Neural progenitor cell (in vitro differentiated cells): Measurements from ENCODE around the gene PPID. TPM values are rescaled to one million over a fixed set of nuclear protein-coding genes. Genes with fewer than 3 reads are reported as not detected.

ENCODE experiments used
- DNase-seq: peaks from one replicate; pipeline ENCODE4 v3.0.0-alpha.2; 2016; ENCODE audit warnings: low spot score
- H2AFZ ChIP-seq: fragments of 200-600 bp; sonication (generic); replicated peaks from 2 replicates; pipeline ENCODE4 v1.6.1; 2016; ENCODE audit warnings: antibody characterized with exemption
- H3F3A ChIP-seq: fragments of 200-600 bp; sonication (generic); 2 replicates; pipeline ENCODE4 v1.6.1; 2016; ENCODE audit warnings: antibody characterized with exemption, low read depth
- H3K27ac ChIP-seq: fragments of 200-600 bp; sonication (generic); 2 replicates; pipeline ENCODE4 v1.5.1; 2016; ENCODE audit warnings: mild to moderate bottlenecking
- H3K27me3 ChIP-seq: fragments of 200-600 bp; sonication (generic); 2 replicates; pipeline ENCODE4 v1.6.1; 2016; ENCODE audit warnings: mild to moderate bottlenecking, moderate library complexity
- H3K36me3 ChIP-seq: fragments of 200-600 bp; sonication (generic); 2 replicates; pipeline ENCODE4 v1.5.1; 2016
- H3K4me1 ChIP-seq: fragments of 200-600 bp; sonication (generic); 2 replicates; pipeline ENCODE4 v1.6.1; 2016; ENCODE audit warnings: mixed run types
- H3K4me2 ChIP-seq: fragments of 200-600 bp; sonication (generic); 2 replicates; pipeline ENCODE4 v1.6.1; 2016
- H3K4me3 ChIP-seq: fragments of 200-600 bp; sonication (generic); 2 replicates; pipeline ENCODE4 v1.5.1; 2016
- H3K79me2 ChIP-seq: fragments of 200-600 bp; sonication (generic); 2 replicates; pipeline ENCODE4 v1.6.1; 2016; ENCODE audit warnings: low read depth
- H3K9ac ChIP-seq: fragments of 200-600 bp; sonication (generic); 2 replicates; pipeline ENCODE4 v1.6.1; 2016
- H3K9me3 ChIP-seq: fragments of 200-600 bp; sonication (generic); 2 replicates; pipeline ENCODE4 v1.5.1; 2016; ENCODE audit warnings: low read depth
- H4K20me1 ChIP-seq: fragments of 200-600 bp; sonication (generic); 2 replicates; pipeline ENCODE4 v1.6.1; 2016; ENCODE audit warnings: low read depth
- H3K27ac Mint-ChIP-seq: 3 replicates; pipeline ENCODE4 v1.8.0; 2021; ENCODE audit warnings: mixed read lengths
- H3K27me3 Mint-ChIP-seq: 2 replicates; pipeline ENCODE4 v1.8.0; 2022; ENCODE audit warnings: low read depth, mild to moderate bottlenecking, inconsistent platforms, moderate library complexity, mixed read lengths; ENCODE audit not compliant: insufficient read depth
- H3K36me3 Mint-ChIP-seq: 3 replicates; pipeline ENCODE4 v1.8.0; 2021; ENCODE audit warnings: mixed read lengths
- H3K4me1 Mint-ChIP-seq: 3 replicates; pipeline ENCODE4 v1.8.0; 2021; ENCODE audit warnings: mixed read lengths
- H3K4me3 Mint-ChIP-seq: 3 replicates; pipeline ENCODE4 v1.8.0; 2021; ENCODE audit warnings: mild to moderate bottlenecking, moderate library complexity, mixed read lengths
- H3K9me3 Mint-ChIP-seq: 3 replicates; pipeline ENCODE4 v1.8.0; 2020; ENCODE audit warnings: mixed read lengths
- EZH2 ChIP-seq: fragments of 200-600 bp; sonication (generic); IDR thresholded peaks from 2 replicates; pipeline ENCODE4 v1.6.1; 2017; ENCODE audit warnings: antibody characterized with exemption, mild to moderate bottlenecking, moderate library complexity
- EZH2phosphoT487 ChIP-seq: fragments of 200-600 bp; sonication (generic); IDR thresholded peaks from 2 replicates; pipeline ENCODE4 v1.6.1; 2017; ENCODE audit warnings: antibody characterized with exemption
- total RNA-seq: library from RNA; depleted of rRNA; stranded (reverse); fragments of >200 nt; gene quantifications from 2 replicates; pipeline ENCODE4 v1.2.3, GENCODE V29; 2015; ENCODE audit warnings: low replicate concordance
- TF ChIP-seq, protein P1 (sequence below): fragments of 200-600 bp; sonication (generic); IDR thresholded peaks from 2 replicates; pipeline ENCODE4 v1.5.1; 2017; ENCODE audit warnings: antibody characterized with exemption, mild to moderate bottlenecking

The PPID gene
- total RNA-seq, 1 donor from 2014 or later = 106 TPM

DNA sequence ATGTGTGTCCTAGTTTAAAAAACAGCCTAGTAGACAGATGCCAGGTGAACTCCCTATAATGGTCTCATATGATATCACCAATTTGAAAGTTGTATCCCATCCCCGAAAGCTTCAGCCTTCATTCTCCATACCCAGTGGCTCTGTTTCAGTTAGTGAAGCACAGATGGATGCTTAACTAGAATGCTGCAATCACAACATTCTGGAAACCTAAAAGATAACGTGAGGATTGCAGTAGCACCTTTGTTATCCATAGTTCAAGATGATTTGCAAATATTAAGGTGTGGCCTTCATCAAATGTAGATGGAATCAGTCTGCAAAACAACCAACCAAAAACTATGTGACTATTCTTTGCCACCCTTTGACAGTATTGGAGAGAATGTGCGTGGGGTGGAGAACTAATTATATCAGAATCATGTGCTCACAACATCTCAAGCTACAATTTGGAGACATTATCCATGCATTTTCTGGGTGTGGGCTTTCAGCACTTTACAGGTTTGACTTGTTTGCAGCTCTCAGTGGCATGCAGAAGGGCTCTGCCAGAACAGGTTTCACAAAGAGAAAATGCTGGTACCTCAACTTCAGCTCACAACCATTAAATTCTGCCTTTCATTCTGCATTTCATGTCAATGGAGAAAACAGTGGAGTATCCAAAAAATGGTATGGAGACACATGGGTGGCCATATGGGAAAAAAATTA, 18.3 kb upstream of the PPID start:
- no peaks in the 10 kb centered on the region for H3K36me3 ChIP-seq
- H3K27ac Mint-ChIP-seq = no peak overlapping the region
- H3K27ac ChIP-seq = no peak overlapping the region
- no peak overlapping the region for H3K9ac ChIP-seq
- peaks cover 5% of the 10 kb centered on the region for H3K9me3 Mint-ChIP-seq
- DNase-seq = no peak
- H3K4me3 ChIP-seq = no peak overlapping the region
- H2AFZ ChIP-seq = no peak overlapping the region
- no peaks in the 10 kb centered on the region for H3K36me3 Mint-ChIP-seq
- no peaks in the 10 kb centered on the region for H3K9me3 ChIP-seq
- H3K4me3 Mint-ChIP-seq = no peak overlapping the region
- H3K4me2 ChIP-seq = no peak overlapping the region
- no peaks in the 10 kb centered on the region for H3K79me2 ChIP-seq
- no peaks in the 10 kb centered on the region for H4K20me1 ChIP-seq
- H3K4me1 ChIP-seq = no peaks in the 10 kb centered on the region
- H3K27me3 ChIP-seq = no peaks in the 10 kb centered on the region
- no peaks in the 10 kb centered on the region for H3K27me3 Mint-ChIP-seq
- no peaks in the 10 kb centered on the region for H3F3A ChIP-seq
- H3K4me1 Mint-ChIP-seq = peaks cover 3% of the 10 kb centered on the region
- TF ChIP-seq EZH2phosphoT487 (no peak), EZH2 (no peak)
- TF ChIP-seq, protein P1, sequence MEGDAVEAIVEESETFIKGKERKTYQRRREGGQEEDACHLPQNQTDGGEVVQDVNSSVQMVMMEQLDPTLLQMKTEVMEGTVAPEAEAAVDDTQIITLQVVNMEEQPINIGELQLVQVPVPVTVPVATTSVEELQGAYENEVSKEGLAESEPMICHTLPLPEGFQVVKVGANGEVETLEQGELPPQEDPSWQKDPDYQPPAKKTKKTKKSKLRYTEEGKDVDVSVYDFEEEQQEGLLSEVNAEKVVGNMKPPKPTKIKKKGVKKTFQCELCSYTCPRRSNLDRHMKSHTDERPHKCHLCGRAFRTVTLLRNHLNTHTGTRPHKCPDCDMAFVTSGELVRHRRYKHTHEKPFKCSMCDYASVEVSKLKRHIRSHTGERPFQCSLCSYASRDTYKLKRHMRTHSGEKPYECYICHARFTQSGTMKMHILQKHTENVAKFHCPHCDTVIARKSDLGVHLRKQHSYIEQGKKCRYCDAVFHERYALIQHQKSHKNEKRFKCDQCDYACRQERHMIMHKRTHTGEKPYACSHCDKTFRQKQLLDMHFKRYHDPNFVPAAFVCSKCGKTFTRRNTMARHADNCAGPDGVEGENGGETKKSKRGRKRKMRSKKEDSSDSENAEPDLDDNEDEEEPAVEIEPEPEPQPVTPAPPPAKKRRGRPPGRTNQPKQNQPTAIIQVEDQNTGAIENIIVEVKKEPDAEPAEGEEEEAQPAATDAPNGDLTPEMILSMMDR = no peak

DNA sequence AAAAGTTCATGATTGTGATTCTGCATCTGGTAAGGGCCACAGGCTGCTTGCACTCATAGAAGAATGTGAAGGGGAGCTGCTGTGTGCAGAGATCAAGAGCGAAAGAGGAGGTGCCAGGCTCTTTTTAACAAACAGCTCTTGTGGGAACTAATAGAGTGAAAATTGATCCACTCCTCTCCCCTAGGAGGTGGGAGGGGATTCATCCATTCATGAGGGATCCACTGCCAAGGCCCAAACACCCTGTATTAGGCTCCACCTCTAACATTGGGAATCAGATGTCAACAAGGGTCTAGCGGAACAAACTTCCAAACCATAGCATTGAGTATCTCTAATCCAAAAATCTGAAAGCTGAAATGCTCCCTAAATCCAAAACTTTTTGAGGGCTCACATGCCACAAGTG, 16.4 kb upstream of the PPID start:
- Histone ChIP-seq H3K4me2 (no peak overlapping the region), H3K79me2 (no peaks in the 10 kb centered on the region), H3K36me3 (no peaks in the 10 kb centered on the region), H3K4me1 (no peaks in the 10 kb centered on the region), H3K4me3 (no peak overlapping the region), H4K20me1 (no peaks in the 10 kb centered on the region), H3K9ac (no peak overlapping the region), H3F3A (no peaks in the 10 kb centered on the region), H3K9me3 (no peaks in the 10 kb centered on the region), H3K27ac (no peak overlapping the region), H2AFZ (no peak overlapping the region), H3K27me3 (no peaks in the 10 kb centered on the region)
- H3K9me3 Mint-ChIP-seq = no peaks in the 10 kb centered on the region
- H3K27me3 Mint-ChIP-seq = no peaks in the 10 kb centered on the region
- DNase-seq = no peak
- H3K4me1 Mint-ChIP-seq = peaks cover 3% of the 10 kb centered on the region
- no peak overlapping the region for H3K4me3 Mint-ChIP-seq
- no peak for TF ChIP-seq EZH2phosphoT487
- TF ChIP-seq, protein P1 = no peak
- no peak for TF ChIP-seq EZH2
- H3K27ac Mint-ChIP-seq = no peak overlapping the region
- H3K36me3 Mint-ChIP-seq = no peaks in the 10 kb centered on the region

DNA sequence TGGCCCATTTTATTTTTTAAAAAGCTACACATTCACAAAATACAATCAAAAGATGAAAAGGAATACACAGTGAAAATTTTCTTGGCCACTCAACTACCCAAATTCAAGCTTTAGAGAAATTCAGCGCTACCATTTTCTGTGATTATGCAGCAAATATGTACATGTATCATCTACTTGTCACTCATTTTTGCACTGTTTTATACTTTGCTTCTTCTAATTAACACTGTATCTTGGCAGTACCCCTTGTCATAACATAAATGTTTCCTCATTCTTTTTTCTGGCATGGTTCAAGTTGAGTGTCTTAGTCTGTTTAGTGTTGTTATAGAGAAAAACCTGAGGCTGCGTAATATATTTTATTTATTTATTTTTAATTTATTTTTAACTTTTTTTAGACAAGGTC, 15.7 kb upstream of the PPID start:
- no peak overlapping the region for H2AFZ ChIP-seq
- no peaks in the 10 kb centered on the region for H3K79me2 ChIP-seq
- no peak overlapping the region for H3K9ac ChIP-seq
- DNase-seq = no peak
- H3K36me3 ChIP-seq = no peaks in the 10 kb centered on the region
- no peaks in the 10 kb centered on the region for H3F3A ChIP-seq
- no peak overlapping the region for H3K4me2 ChIP-seq
- Mint-ChIP-seq H3K27ac (no peak overlapping the region), H3K36me3 (no peaks in the 10 kb centered on the region), H3K4me1 (peaks cover 3% of the 10 kb centered on the region), H3K9me3 (no peaks in the 10 kb centered on the region), H3K27me3 (no peaks in the 10 kb centered on the region), H3K4me3 (no peak overlapping the region)
- no peaks in the 10 kb centered on the region for H4K20me1 ChIP-seq
- H3K4me1 ChIP-seq = no peaks in the 10 kb centered on the region
- H3K27ac ChIP-seq = no peak overlapping the region
- no peak overlapping the region for H3K4me3 ChIP-seq
- no peaks in the 10 kb centered on the region for H3K27me3 ChIP-seq
- TF ChIP-seq, protein P1 = no peak
- H3K9me3 ChIP-seq = no peaks in the 10 kb centered on the region
